ENCODE measurements around the gene PRIMA1. TPM values are rescaled to one million over a fixed set of nuclear protein-coding genes. Genes with fewer than 3 reads are reported as not detected.

PRIMA1 gene
- polyA plus RNA-seq, 1 experiment, result not detected

- POLR2A ChIA-PET, result no interaction called here
- Histone ChIP-seq H3K27me3 (ENCODE audit: control insufficient read depth, insufficient read depth, low read length) (no peaks in the 10 kb centered on the region; the same call in 1 of the 2 replicates), H3K4me3 (ENCODE audit: low read depth, low read length) (no peak overlapping the region), H3K36me3 (ENCODE audit: control insufficient read depth, insufficient read depth, low read length) (no peaks in the 10 kb centered on the region)
- TF ChIP-seq, protein P1, sequence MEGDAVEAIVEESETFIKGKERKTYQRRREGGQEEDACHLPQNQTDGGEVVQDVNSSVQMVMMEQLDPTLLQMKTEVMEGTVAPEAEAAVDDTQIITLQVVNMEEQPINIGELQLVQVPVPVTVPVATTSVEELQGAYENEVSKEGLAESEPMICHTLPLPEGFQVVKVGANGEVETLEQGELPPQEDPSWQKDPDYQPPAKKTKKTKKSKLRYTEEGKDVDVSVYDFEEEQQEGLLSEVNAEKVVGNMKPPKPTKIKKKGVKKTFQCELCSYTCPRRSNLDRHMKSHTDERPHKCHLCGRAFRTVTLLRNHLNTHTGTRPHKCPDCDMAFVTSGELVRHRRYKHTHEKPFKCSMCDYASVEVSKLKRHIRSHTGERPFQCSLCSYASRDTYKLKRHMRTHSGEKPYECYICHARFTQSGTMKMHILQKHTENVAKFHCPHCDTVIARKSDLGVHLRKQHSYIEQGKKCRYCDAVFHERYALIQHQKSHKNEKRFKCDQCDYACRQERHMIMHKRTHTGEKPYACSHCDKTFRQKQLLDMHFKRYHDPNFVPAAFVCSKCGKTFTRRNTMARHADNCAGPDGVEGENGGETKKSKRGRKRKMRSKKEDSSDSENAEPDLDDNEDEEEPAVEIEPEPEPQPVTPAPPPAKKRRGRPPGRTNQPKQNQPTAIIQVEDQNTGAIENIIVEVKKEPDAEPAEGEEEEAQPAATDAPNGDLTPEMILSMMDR (IDR thresholded peaks at IDR 0.05; ENCODE audit: insufficient read depth, low read depth, low read length), result no peak
- CTCF ChIA-PET, result no interaction called here
- DNase-seq (ENCODE audit: low read depth), result no peak
Observed at GRCh38 chr14:93794756-93795155, 6.5 kb upstream of the PRIMA1 start.

- H3K4me3 ChIP-seq (ENCODE audit: low read depth, low read length), result no peak overlapping the region
- TF ChIP-seq, protein P1 (IDR thresholded peaks at IDR 0.05; ENCODE audit: insufficient read depth, low read depth, low read length), result no peak
- H3K36me3 ChIP-seq (ENCODE audit: control insufficient read depth, insufficient read depth, low read length), result no peaks in the 10 kb centered on the region
- DNase-seq (ENCODE audit: low read depth), result no peak
- no peaks in the 10 kb centered on the region; the same call in 1 of the 2 replicates for H3K27me3 ChIP-seq (ENCODE audit: control insufficient read depth, insufficient read depth, low read length)
- POLR2A ChIA-PET, result no interaction called here
- CTCF ChIA-PET, result no interaction called here
Observed at GRCh38 chr14:93793555-93794324, 5.5 kb upstream of the PRIMA1 start.

- ChIA-PET CTCF (no interaction called here), POLR2A (no interaction called here)
- TF ChIP-seq, protein P1 (IDR thresholded peaks at IDR 0.05; ENCODE audit: insufficient read depth, low read depth, low read length), result no peak
- Histone ChIP-seq H3K36me3 (ENCODE audit: control insufficient read depth, insufficient read depth, low read length) (no peaks in the 10 kb centered on the region), H3K27me3 (ENCODE audit: control insufficient read depth, insufficient read depth, low read length) (no peaks in the 10 kb centered on the region; the same call in 1 of the 2 replicates), H3K4me3 (ENCODE audit: low read depth, low read length) (no peak overlapping the region)
- DNase-seq (ENCODE audit: low read depth), result no peak
Observed at GRCh38 chr14:93792391-93792790, 4.1 kb upstream of the PRIMA1 start.

DNA sequence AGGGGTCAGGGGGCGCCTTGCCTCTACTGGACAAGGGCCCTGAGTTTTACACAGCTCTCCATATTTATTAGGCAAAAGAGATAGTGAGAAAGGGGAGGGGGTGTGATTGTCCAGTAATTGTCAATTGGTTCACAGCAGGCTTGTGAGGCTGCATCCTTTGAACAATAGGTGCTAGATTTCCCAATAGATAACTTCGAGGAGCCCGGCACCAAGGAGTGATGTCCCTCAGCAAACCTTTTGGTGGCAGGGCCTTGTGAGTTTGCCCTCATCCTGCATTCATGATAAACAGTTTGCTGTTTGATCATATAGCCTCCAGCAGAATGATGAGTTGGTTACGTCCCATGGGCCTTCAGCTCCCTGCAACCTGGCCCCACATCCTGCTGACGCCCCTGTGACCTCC, 2.7 kb upstream of the PRIMA1 start:
- H3K36me3 ChIP-seq (ENCODE audit: control insufficient read depth, insufficient read depth, low read length), result no peaks in the 10 kb centered on the region
- H3K27me3 ChIP-seq (ENCODE audit: control insufficient read depth, insufficient read depth, low read length), result no peaks in the 10 kb centered on the region; the same call in 1 of the 2 replicates
- H3K4me3 ChIP-seq (ENCODE audit: low read depth, low read length), result no peak overlapping the region
- POLR2A ChIA-PET, result no interaction called here
- CTCF ChIA-PET, result no interaction called here
- no peak for DNase-seq (ENCODE audit: low read depth)
- TF ChIP-seq, protein P1 (IDR thresholded peaks at IDR 0.05; ENCODE audit: insufficient read depth, low read depth, low read length), result no peak

DNA sequence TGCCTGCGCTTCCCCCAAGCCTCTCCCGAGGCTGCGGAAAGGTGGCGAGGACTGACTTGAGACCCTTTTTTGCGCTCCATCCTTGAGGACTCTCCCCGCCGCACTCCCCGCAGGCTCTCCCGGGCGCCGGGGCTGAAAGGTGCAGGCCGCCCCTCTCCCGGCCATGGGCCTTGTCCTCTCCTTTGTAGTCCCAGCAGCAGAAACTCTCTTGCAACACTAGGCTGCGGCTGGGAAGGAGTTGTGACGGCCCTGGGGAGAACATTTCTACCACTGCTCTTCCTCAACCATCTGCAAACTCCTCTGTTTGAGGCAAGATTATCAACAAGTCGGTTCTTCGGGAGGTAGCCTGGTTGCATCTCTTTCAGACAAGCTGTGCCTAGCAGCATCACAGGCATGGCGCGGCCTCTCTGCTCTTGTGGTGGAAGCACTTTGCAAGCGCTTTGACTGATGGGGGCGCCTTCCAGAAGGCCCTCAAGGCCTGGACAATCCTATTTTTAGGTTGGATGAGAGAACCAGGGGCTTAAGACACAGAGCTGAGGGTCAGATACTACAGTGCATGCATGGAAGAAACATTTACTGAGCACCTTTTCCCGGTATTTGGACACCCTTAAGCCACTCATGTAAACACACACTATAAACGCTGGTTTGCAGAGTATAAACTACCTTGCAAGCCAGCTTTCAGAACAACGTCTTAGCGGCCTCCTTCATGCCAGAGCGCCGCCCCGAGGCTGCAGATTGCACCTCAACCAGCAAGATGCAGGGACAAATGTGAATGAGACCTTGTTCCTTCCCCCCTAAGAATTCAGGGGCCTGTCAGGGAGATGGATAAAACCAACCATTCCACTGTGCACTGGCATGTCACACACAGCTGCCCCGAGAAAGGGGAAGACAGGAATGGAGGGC, 1.2 kb upstream of the PRIMA1 start:
- Histone ChIP-seq H3K4me3 (ENCODE audit: low read depth, low read length) (no peak overlapping the region), H3K36me3 (ENCODE audit: control insufficient read depth, insufficient read depth, low read length) (no peaks in the 10 kb centered on the region), H3K27me3 (ENCODE audit: control insufficient read depth, insufficient read depth, low read length) (no peaks in the 10 kb centered on the region; the same call in 1 of the 2 replicates)
- POLR2A ChIA-PET, result no interaction called here
- CTCF ChIA-PET, result no interaction called here
- DNase-seq (ENCODE audit: low read depth), result no peak
- TF ChIP-seq, protein P1 (IDR thresholded peaks at IDR 0.05; ENCODE audit: insufficient read depth, low read depth, low read length), result no peak
